Non-pigmented ciliary epithelial cell (primary cell): ENCODE measurements around the gene CMPK2.

Experiments used
- DNase-seq: peaks from one replicate; pipeline ENCODE4 v3.0.0-alpha.2; 2010; ENCODE audit warnings: low read depth

The CMPK2 gene

GRCh38 chr2:6841537-6842287 lies 24.0 kb downstream of the CMPK2 start:
- no peak for DNase-seq

GRCh38 chr2:6838673-6839319 lies 26.9 kb downstream of the CMPK2 start:
- no peak for DNase-seq

GRCh38 chr2:6835467-6835866 lies 30.2 kb downstream of the CMPK2 start:
- DNase-seq = no peak

GRCh38 chr2:6834163-6834562 lies 31.5 kb downstream of the CMPK2 start:
- DNase-seq = no peak

GRCh38 chr2:6833300-6833604 lies 32.5 kb downstream of the CMPK2 start:
- no peak for DNase-seq

- no peak for DNase-seq
These were observed 33.0 kb downstream of the CMPK2 start for GRCh38 chr2:6832596-6833299.

- no peak for DNase-seq
These were observed 34.5 kb downstream of the CMPK2 start for GRCh38 chr2:6831229-6831628.

- DNase-seq = no peak
These were observed 37.5 kb downstream of the CMPK2 start for GRCh38 chr2:6828299-6828584.

GRCh38 chr2:6827566-6828298 lies 38.0 kb downstream of the CMPK2 start:
- no peak for DNase-seq

- DNase-seq = peak; percentile 68
These were observed 39.4 kb downstream of the CMPK2 start for GRCh38 chr2:6826081-6826913.

- DNase-seq = no peak
These were observed 40.7 kb downstream of the CMPK2 start for GRCh38 chr2:6824962-6825361.

GRCh38 chr2:6823111-6823510 lies 42.6 kb downstream of the CMPK2 start:
- DNase-seq = no peak

GRCh38 chr2:6822406-6822805 lies 43.3 kb downstream of the CMPK2 start:
- DNase-seq = no peak

GRCh38 chr2:6820903-6821584 lies 44.7 kb downstream of the CMPK2 start:
- no peak for DNase-seq

GRCh38 chr2:6820236-6820635 lies 45.5 kb downstream of the CMPK2 start:
- DNase-seq = no peak

GRCh38 chr2:6819668-6820067 lies 46.0 kb downstream of the CMPK2 start:
- DNase-seq = no peak

GRCh38 chr2:6818012-6818411 lies 47.7 kb downstream of the CMPK2 start:
- DNase-seq = no peak

- no peak for DNase-seq
These were observed 50.8 kb downstream of the CMPK2 start for GRCh38 chr2:6814869-6815268.

- DNase-seq = no peak
These were observed 51.4 kb downstream of the CMPK2 start for GRCh38 chr2:6814312-6814711.

GRCh38 chr2:6813573-6813972 lies 52.1 kb downstream of the CMPK2 start:
- DNase-seq = no peak

- DNase-seq = no peak
These were observed 52.7 kb downstream of the CMPK2 start for GRCh38 chr2:6812857-6813530.
